ENCODE measurements around the gene ADGRL2.
A peak's percentile ranks its signal among the peaks of the same experiment; 100 is the strongest.

The ADGRL2 gene

GRCh38 chr1:81921344-81921743, 120.6 kb downstream of the ADGRL2 start:
- Histone ChIP-seq H3K27ac (ENCODE audit: low read depth, low read length) (no peak overlapping the region), H2BK5ac (ENCODE audit: low read length) (no peak overlapping the region), H3K4me1 (ENCODE audit: control insufficient read depth, low read depth, low read length) (peaks cover 4% of the 10 kb centered on the region), H3K79me1 (ENCODE audit: low read length) (no peaks in the 10 kb centered on the region), H3K36me3 (ENCODE audit: control insufficient read depth, insufficient read depth, low read length) (no peaks in the 10 kb centered on the region), H3K4ac (ENCODE audit: low read depth, low read length) (no peak overlapping the region), H3K4me3 (ENCODE audit: low read length) (no peak overlapping the region), H3K18ac (ENCODE audit: low read length) (no peak overlapping the region), H3K9ac (ENCODE audit: low read length) (no peak overlapping the region), H3K56ac (ENCODE audit: low read length) (no peak overlapping the region), H2BK15ac (replicated peaks; ENCODE audit: low read depth) (no peak overlapping the region), H4K5ac (ENCODE audit: low read length) (no peak overlapping the region), H4K8ac (ENCODE audit: low read depth, low read length) (no peak overlapping the region), H3K4me2 (ENCODE audit: low read length) (no peak overlapping the region), H2AK5ac (ENCODE audit: low read length) (no peak overlapping the region), H3K27me3 (ENCODE audit: insufficient read depth, low read length, poor library complexity) (no peaks in the 10 kb centered on the region), H2BK120ac (ENCODE audit: low read depth, low read length) (no peak overlapping the region), H3K79me2 (ENCODE audit: control insufficient read depth, insufficient read depth, low read length) (peaks cover 1% of the 10 kb centered on the region), H3K23ac (ENCODE audit: low read length) (no peak overlapping the region)
- no CpG with 5 or more reads among the region's 4 CpGs for WGBS (ENCODE audit: extremely low coverage, insufficient coverage, low lambda C conversion rate)
- DNase-seq = no peak

GRCh38 chr1:81921851-81922462, 121.2 kb downstream of the ADGRL2 start:
- no peak overlapping the region for H4K5ac ChIP-seq (ENCODE audit: low read length)
- no peak overlapping the region for H2BK15ac ChIP-seq (replicated peaks; ENCODE audit: low read depth)
- H3K36me3 ChIP-seq (ENCODE audit: control insufficient read depth, insufficient read depth, low read length) = no peaks in the 10 kb centered on the region
- H3K23ac ChIP-seq (ENCODE audit: low read length) = no peak overlapping the region
- no peak overlapping the region for H3K4me2 ChIP-seq (ENCODE audit: low read length)
- H3K79me1 ChIP-seq (ENCODE audit: low read length) = no peaks in the 10 kb centered on the region
- H3K27me3 ChIP-seq (ENCODE audit: insufficient read depth, low read length, poor library complexity) = no peaks in the 10 kb centered on the region
- H3K18ac ChIP-seq (ENCODE audit: low read length) = no peak overlapping the region
- no peak overlapping the region for H3K4me3 ChIP-seq (ENCODE audit: low read length)
- no peak overlapping the region for H3K56ac ChIP-seq (ENCODE audit: low read length)
- no peak overlapping the region for H2AK5ac ChIP-seq (ENCODE audit: low read length)
- H3K27ac ChIP-seq (ENCODE audit: low read depth, low read length) = no peak overlapping the region
- H3K4me1 ChIP-seq (ENCODE audit: control insufficient read depth, low read depth, low read length) = peaks cover 4% of the 10 kb centered on the region
- H2BK120ac ChIP-seq (ENCODE audit: low read depth, low read length) = no peak overlapping the region
- WGBS (ENCODE audit: extremely low coverage, insufficient coverage, low lambda C conversion rate) = no CpG with 5 or more reads among the region's 5 CpGs
- no peak overlapping the region for H3K9ac ChIP-seq (ENCODE audit: low read length)
- no peak for DNase-seq
- peaks cover 1% of the 10 kb centered on the region for H3K79me2 ChIP-seq (ENCODE audit: control insufficient read depth, insufficient read depth, low read length)
- no peak overlapping the region for H2BK5ac ChIP-seq (ENCODE audit: low read length)
- H3K4ac ChIP-seq (ENCODE audit: low read depth, low read length) = no peak overlapping the region
- no peak overlapping the region for H4K8ac ChIP-seq (ENCODE audit: low read depth, low read length)

GRCh38 chr1:81922955-81923354, 122.2 kb downstream of the ADGRL2 start:
- Histone ChIP-seq H2BK15ac (replicated peaks; ENCODE audit: low read depth) (no peak overlapping the region), H2BK120ac (ENCODE audit: low read depth, low read length) (no peak overlapping the region), H4K5ac (ENCODE audit: low read length) (no peak overlapping the region), H3K56ac (ENCODE audit: low read length) (no peak overlapping the region), H3K18ac (ENCODE audit: low read length) (no peak overlapping the region), H3K4me3 (ENCODE audit: low read length) (no peak overlapping the region), H3K9ac (ENCODE audit: low read length) (no peak overlapping the region), H3K4ac (ENCODE audit: low read depth, low read length) (no peak overlapping the region), H3K27ac (ENCODE audit: low read depth, low read length) (no peak overlapping the region), H4K8ac (ENCODE audit: low read depth, low read length) (no peak overlapping the region), H3K79me2 (ENCODE audit: control insufficient read depth, insufficient read depth, low read length) (peaks cover 1% of the 10 kb centered on the region), H2BK5ac (ENCODE audit: low read length) (no peak overlapping the region), H2AK5ac (ENCODE audit: low read length) (no peak overlapping the region), H3K79me1 (ENCODE audit: low read length) (no peaks in the 10 kb centered on the region), H3K23ac (ENCODE audit: low read length) (no peak overlapping the region), H3K27me3 (ENCODE audit: insufficient read depth, low read length, poor library complexity) (no peaks in the 10 kb centered on the region), H3K4me1 (ENCODE audit: control insufficient read depth, low read depth, low read length) (peaks cover 4% of the 10 kb centered on the region), H3K4me2 (ENCODE audit: low read length) (no peak overlapping the region), H3K36me3 (ENCODE audit: control insufficient read depth, insufficient read depth, low read length) (no peaks in the 10 kb centered on the region)
- peak; percentile 41 for DNase-seq
- no CpG with 5 or more reads among the region's 2 CpGs for WGBS (ENCODE audit: extremely low coverage, insufficient coverage, low lambda C conversion rate)

GRCh38 chr1:81929106-81929505, 128.4 kb downstream of the ADGRL2 start:
- DNase-seq = no peak
- H2AK5ac ChIP-seq (ENCODE audit: low read length) = no peak overlapping the region
- H3K18ac ChIP-seq (ENCODE audit: low read length) = no peak overlapping the region
- H3K27me3 ChIP-seq (ENCODE audit: insufficient read depth, low read length, poor library complexity) = no peaks in the 10 kb centered on the region
- no peak overlapping the region for H3K4me2 ChIP-seq (ENCODE audit: low read length)
- H3K79me2 ChIP-seq (ENCODE audit: control insufficient read depth, insufficient read depth, low read length) = peaks cover 1% of the 10 kb centered on the region
- no peak overlapping the region for H2BK15ac ChIP-seq (replicated peaks; ENCODE audit: low read depth)
- H3K4me1 ChIP-seq (ENCODE audit: control insufficient read depth, low read depth, low read length) = no peaks in the 10 kb centered on the region
- H3K56ac ChIP-seq (ENCODE audit: low read length) = no peak overlapping the region
- H3K9ac ChIP-seq (ENCODE audit: low read length) = no peak overlapping the region
- H3K23ac ChIP-seq (ENCODE audit: low read length) = no peak overlapping the region
- no peak overlapping the region for H4K5ac ChIP-seq (ENCODE audit: low read length)
- no peak overlapping the region for H3K27ac ChIP-seq (ENCODE audit: low read depth, low read length)
- H3K4me3 ChIP-seq (ENCODE audit: low read length) = no peak overlapping the region
- H3K79me1 ChIP-seq (ENCODE audit: low read length) = no peaks in the 10 kb centered on the region
- no peak overlapping the region for H4K8ac ChIP-seq (ENCODE audit: low read depth, low read length)
- no CpG with 5 or more reads among the region's 4 CpGs for WGBS (ENCODE audit: extremely low coverage, insufficient coverage, low lambda C conversion rate)
- H3K36me3 ChIP-seq (ENCODE audit: control insufficient read depth, insufficient read depth, low read length) = no peaks in the 10 kb centered on the region
- no peak overlapping the region for H3K4ac ChIP-seq (ENCODE audit: low read depth, low read length)
- H2BK120ac ChIP-seq (ENCODE audit: low read depth, low read length) = no peak overlapping the region
- H2BK5ac ChIP-seq (ENCODE audit: low read length) = no peak overlapping the region

- Histone ChIP-seq H3K9ac (ENCODE audit: low read length) (no peak overlapping the region), H3K79me2 (ENCODE audit: control insufficient read depth, insufficient read depth, low read length) (no peaks in the 10 kb centered on the region), H3K27ac (ENCODE audit: low read depth, low read length) (no peak overlapping the region), H2BK120ac (ENCODE audit: low read depth, low read length) (no peak overlapping the region), H3K23ac (ENCODE audit: low read length) (no peak overlapping the region), H3K4me3 (ENCODE audit: low read length) (no peak overlapping the region), H3K27me3 (ENCODE audit: insufficient read depth, low read length, poor library complexity) (no peaks in the 10 kb centered on the region), H3K36me3 (ENCODE audit: control insufficient read depth, insufficient read depth, low read length) (no peaks in the 10 kb centered on the region), H4K5ac (ENCODE audit: low read length) (no peak overlapping the region), H4K8ac (ENCODE audit: low read depth, low read length) (no peak overlapping the region), H3K4me2 (ENCODE audit: low read length) (no peak overlapping the region), H3K18ac (ENCODE audit: low read length) (no peak overlapping the region), H3K79me1 (ENCODE audit: low read length) (no peaks in the 10 kb centered on the region), H2BK15ac (replicated peaks; ENCODE audit: low read depth) (no peak overlapping the region), H2BK5ac (ENCODE audit: low read length) (no peak overlapping the region), H3K4ac (ENCODE audit: low read depth, low read length) (no peak overlapping the region), H2AK5ac (ENCODE audit: low read length) (no peak overlapping the region), H3K4me1 (ENCODE audit: control insufficient read depth, low read depth, low read length) (no peaks in the 10 kb centered on the region), H3K56ac (ENCODE audit: low read length) (no peak overlapping the region)
- no CpG with 5 or more reads among the region's 2 CpGs for WGBS (ENCODE audit: extremely low coverage, insufficient coverage, low lambda C conversion rate)
- DNase-seq = no peak
Measured at GRCh38 chr1:81936853-81937252, 136.1 kb downstream of the ADGRL2 start.

GRCh38 chr1:81937791-81938450, 137.2 kb downstream of the ADGRL2 start:
- Histone ChIP-seq H3K4me3 (ENCODE audit: low read length) (no peak overlapping the region), H3K18ac (ENCODE audit: low read length) (no peak overlapping the region), H4K8ac (ENCODE audit: low read depth, low read length) (no peak overlapping the region), H3K79me1 (ENCODE audit: low read length) (no peaks in the 10 kb centered on the region), H4K5ac (ENCODE audit: low read length) (no peak overlapping the region), H3K79me2 (ENCODE audit: control insufficient read depth, insufficient read depth, low read length) (no peaks in the 10 kb centered on the region), H2BK5ac (ENCODE audit: low read length) (no peak overlapping the region), H3K27ac (ENCODE audit: low read depth, low read length) (no peak overlapping the region), H3K4ac (ENCODE audit: low read depth, low read length) (no peak overlapping the region), H3K56ac (ENCODE audit: low read length) (no peak overlapping the region), H2BK120ac (ENCODE audit: low read depth, low read length) (no peak overlapping the region), H3K4me2 (ENCODE audit: low read length) (no peak overlapping the region), H2BK15ac (replicated peaks; ENCODE audit: low read depth) (no peak overlapping the region), H3K27me3 (ENCODE audit: insufficient read depth, low read length, poor library complexity) (no peaks in the 10 kb centered on the region), H3K23ac (ENCODE audit: low read length) (no peak overlapping the region), H3K4me1 (ENCODE audit: control insufficient read depth, low read depth, low read length) (no peaks in the 10 kb centered on the region), H3K9ac (ENCODE audit: low read length) (no peak overlapping the region), H2AK5ac (ENCODE audit: low read length) (no peak overlapping the region), H3K36me3 (ENCODE audit: control insufficient read depth, insufficient read depth, low read length) (no peaks in the 10 kb centered on the region)
- no CpG with 5 or more reads among the region's 2 CpGs for WGBS (ENCODE audit: extremely low coverage, insufficient coverage, low lambda C conversion rate)
- no peak for DNase-seq

Data from mesendoderm (in vitro differentiated cells).